Measurements from ENCODE around the gene GJA5. TPM values are rescaled to one million over a fixed set of nuclear protein-coding genes. Genes with fewer than 3 reads are reported as not detected.
A peak's percentile ranks its signal among the peaks of the same experiment; 100 is the strongest.
"Not testable (repeated sequence)": the region's sequence is repeated elsewhere in the genome, so short reads cannot be mapped to it uniquely, and the experiment has no call there.

The GJA5 gene
- total RNA-seq, 4 donors from 2014 or later = 9.8 to 14.6 (median 12.0) TPM

DNA sequence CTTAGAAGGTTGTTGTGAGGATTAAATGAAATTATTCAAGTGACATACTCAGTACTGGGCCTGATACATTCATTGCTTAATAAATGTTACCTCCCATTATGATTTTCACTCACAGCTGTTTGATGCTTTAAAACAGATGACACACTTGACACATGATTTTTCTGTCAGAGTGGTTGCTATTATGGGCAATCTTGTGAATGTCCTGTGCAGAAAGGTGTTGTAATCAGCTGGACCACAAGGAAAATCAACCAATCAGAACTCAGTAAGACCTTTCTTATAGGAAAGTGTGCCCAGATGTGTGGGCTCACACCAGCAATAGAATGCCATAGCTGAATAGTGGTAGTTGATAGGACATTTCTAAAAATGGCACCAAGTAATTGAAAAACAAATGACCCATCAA, 23.5 kb downstream of the GJA5 start:
- intact Hi-C loops (cut with DNase I) = no loop called here
- no peak overlapping the region for H3K27ac ChIP-seq (replicated peaks in 1 of 4)
- no peaks in the 10 kb centered on the region for H3K27me3 ChIP-seq
- no peaks in the 10 kb centered on the region for H3K9me3 ChIP-seq
- no peak overlapping the region for H3K4me3 ChIP-seq
- peaks cover 0 to 9% (median 7%) of the 10 kb centered on the region in 4 donors for H3K4me1 ChIP-seq
- peak; percentile 50 for DNase-seq (ENCODE audit: extremely low spot score)
- TF ChIP-seq POLR2AphosphoS5 (IDR thresholded peaks at IDR 0.05) (no peak), EP300 (IDR thresholded peaks at IDR 0.05) (no peak), POLR2A (IDR thresholded peaks at IDR 0.05; ENCODE audit: low read depth) (no peak)
- TF ChIP-seq, protein P1, sequence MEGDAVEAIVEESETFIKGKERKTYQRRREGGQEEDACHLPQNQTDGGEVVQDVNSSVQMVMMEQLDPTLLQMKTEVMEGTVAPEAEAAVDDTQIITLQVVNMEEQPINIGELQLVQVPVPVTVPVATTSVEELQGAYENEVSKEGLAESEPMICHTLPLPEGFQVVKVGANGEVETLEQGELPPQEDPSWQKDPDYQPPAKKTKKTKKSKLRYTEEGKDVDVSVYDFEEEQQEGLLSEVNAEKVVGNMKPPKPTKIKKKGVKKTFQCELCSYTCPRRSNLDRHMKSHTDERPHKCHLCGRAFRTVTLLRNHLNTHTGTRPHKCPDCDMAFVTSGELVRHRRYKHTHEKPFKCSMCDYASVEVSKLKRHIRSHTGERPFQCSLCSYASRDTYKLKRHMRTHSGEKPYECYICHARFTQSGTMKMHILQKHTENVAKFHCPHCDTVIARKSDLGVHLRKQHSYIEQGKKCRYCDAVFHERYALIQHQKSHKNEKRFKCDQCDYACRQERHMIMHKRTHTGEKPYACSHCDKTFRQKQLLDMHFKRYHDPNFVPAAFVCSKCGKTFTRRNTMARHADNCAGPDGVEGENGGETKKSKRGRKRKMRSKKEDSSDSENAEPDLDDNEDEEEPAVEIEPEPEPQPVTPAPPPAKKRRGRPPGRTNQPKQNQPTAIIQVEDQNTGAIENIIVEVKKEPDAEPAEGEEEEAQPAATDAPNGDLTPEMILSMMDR (IDR thresholded peaks at IDR 0.05) = no peak
- no peaks in the 10 kb centered on the region for H3K36me3 ChIP-seq

DNA sequence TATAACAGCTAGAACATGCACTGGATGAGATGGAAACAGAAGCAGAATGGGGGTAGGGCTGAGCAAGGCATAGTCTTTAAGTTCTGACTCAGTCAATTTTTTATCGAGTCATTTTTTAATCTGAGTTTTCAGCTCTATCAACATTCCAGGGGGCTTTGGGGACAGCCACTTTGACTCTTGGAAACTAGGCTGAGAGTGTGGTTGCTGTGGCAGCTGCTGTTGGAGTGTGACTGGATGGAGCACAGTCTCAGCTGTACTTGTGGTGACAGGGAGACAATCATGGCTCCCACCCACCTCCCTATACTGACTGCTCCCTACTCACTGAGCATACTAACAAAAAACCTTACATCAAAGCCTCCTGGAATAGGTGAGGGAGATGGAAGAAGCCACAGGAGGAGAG, 25.0 kb downstream of the GJA5 start:
- TF ChIP-seq EP300 (IDR thresholded peaks at IDR 0.05) (no peak), POLR2A (IDR thresholded peaks at IDR 0.05; ENCODE audit: low read depth) (no peak), POLR2AphosphoS5 (IDR thresholded peaks at IDR 0.05) (no peak)
- TF ChIP-seq, protein P1 (IDR thresholded peaks at IDR 0.05) = no peak
- intact Hi-C loops (cut with DNase I) = no loop called here
- DNase-seq (ENCODE audit: extremely low spot score) = peak; percentile 60
- H3K36me3 ChIP-seq = no peaks in the 10 kb centered on the region
- 100% methylated on average over 1 of the region's 1 CpG for WGBS
- no peaks in the 10 kb centered on the region for H3K9me3 ChIP-seq
- H3K27me3 ChIP-seq = no peaks in the 10 kb centered on the region
- no peak overlapping the region for H3K27ac ChIP-seq (replicated peaks in 1 of 4)
- peaks cover 0 to 6% (median under 1%) of the 10 kb centered on the region in 4 donors for H3K4me1 ChIP-seq
- H3K4me3 ChIP-seq = no peak overlapping the region

DNA sequence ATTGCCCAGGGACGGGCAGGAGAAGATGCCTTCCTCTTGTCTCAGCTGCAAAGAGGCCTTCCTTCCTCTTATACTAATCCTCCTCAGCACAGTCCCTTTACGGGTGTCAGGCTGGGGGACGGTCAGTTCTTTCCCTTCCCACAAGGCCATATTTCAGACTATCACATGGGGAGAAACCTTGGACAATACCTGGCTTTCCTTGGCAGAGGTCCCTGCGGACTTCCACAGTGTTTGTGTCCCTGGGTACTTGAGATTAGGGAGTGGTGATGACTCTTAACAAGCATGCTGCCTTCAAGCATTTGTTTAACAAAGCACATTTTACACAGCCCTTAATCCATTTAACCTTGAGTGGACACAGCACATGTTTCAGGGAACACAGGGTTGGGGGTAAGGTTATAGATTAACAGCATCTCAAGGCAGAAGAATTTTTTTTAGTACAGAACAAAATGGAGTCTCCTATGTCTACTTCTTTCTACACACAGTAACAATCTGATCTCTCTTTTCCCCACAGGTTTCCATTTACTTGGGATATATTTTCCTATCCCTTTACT, 26.0 kb downstream of the GJA5 start:
- H3K27ac ChIP-seq (replicated peaks in 1 of 4); DNase-seq (ENCODE audit: extremely low spot score); intact Hi-C loops (cut with DNase I): not testable (repeated sequence)

DNA sequence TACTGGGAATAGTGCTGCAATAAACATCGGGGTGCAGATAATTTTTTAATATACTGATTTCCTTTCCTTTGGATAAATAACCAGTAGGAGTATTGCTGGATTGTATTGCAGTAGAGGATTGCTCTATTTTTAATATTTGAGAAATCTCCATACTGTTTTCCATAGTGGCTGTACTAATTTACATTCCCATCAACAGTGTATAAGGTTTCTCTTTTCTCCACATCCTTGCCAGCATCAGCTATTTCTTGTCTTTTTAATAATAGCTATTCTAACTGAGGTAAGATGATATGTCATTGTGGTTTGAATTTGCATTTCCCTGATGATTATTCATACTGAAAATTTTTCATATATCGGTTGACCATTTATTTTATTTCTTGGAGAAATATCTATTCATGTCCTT, 31.1 kb downstream of the GJA5 start:
- 95% methylated on average over 2 of the region's 2 CpGs for WGBS

More for the DNA sequence above, 26.0 kb downstream of the GJA5 start:
- not testable (repeated sequence) for H3K4me1 ChIP-seq, H3K27me3 ChIP-seq, H3K9me3 ChIP-seq, H3K4me3 ChIP-seq, H3K36me3 ChIP-seq
- WGBS = 82% methylated on average over 4 of the region's 4 CpGs

DNA sequence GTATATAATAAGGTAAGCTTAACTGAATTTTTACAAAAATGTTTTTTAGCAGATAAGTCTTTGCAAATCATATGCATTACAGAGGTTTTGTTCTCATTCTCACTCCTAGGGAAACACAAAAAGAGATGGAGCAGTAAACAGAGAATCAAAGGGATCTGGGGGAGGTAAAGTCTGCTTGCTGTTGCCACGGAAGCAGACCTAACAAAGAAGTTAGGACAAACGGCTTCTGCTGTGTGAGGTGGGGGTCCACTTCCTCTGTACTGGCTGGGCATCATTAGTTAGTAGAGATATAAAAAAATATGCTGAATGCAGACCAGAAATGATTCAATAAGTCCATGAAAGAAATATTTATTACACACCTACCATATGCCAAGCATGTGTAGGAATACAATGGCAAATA, 34.2 kb downstream of the GJA5 start:
- TF ChIP-seq EP300 (IDR thresholded peaks at IDR 0.05) (no peak), POLR2A (IDR thresholded peaks at IDR 0.05; ENCODE audit: low read depth) (no peak), POLR2AphosphoS5 (IDR thresholded peaks at IDR 0.05) (no peak)
- TF ChIP-seq, protein P1 (IDR thresholded peaks at IDR 0.05) = no peak
- intact Hi-C loops (cut with DNase I) = no loop called here
- Histone ChIP-seq H3K27me3 (peaks cover 0 to 23% (median 0%) of the 10 kb centered on the region in 4 donors), H3K4me3 (no peak overlapping the region), H3K4me1 (no peaks in the 10 kb centered on the region), H3K9me3 (no peaks in the 10 kb centered on the region), H3K36me3 (no peaks in the 10 kb centered on the region), H3K27ac (replicated peaks in 1 of 4) (no peak overlapping the region)
- no peak for DNase-seq (ENCODE audit: extremely low spot score)
- 53% methylated on average over 2 of the region's 2 CpGs for WGBS

More for the DNA sequence above, 31.1 kb downstream of the GJA5 start:
- Histone ChIP-seq H3K4me1 (no peaks in the 10 kb centered on the region), H3K27ac (replicated peaks in 1 of 4) (no peak overlapping the region), H3K36me3 (no peaks in the 10 kb centered on the region), H3K9me3 (no peaks in the 10 kb centered on the region), H3K27me3 (no peaks in the 10 kb centered on the region), H3K4me3 (no peak overlapping the region)
- intact Hi-C loops (cut with DNase I) = no loop called here
- TF ChIP-seq EP300 (IDR thresholded peaks at IDR 0.05) = no peak
- no peak for TF ChIP-seq POLR2AphosphoS5 (IDR thresholded peaks at IDR 0.05)
- no peak for TF ChIP-seq POLR2A (IDR thresholded peaks at IDR 0.05; ENCODE audit: low read depth)
- DNase-seq (ENCODE audit: extremely low spot score) = no peak

DNA sequence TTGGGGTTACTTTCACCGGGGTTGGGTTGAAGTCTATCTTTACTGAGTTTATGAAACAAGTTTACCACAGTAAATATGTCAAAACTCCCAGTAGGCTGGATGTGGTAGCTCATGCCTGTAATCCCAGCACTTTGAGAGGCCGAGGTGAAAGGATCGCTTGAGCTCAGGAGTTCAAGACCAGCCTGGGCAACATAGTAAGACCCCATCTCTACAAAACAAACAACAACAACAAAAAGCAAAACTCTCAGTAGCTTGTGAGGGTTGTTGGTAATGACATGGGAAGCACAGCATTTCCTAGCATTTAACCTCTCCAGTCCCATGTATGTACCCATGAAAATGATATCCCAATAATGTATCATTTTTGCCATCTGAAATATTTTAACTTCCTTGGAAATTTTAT, 34.7 kb downstream of the GJA5 start:
- H3K4me1 ChIP-seq = no peaks in the 10 kb centered on the region
- no peaks in the 10 kb centered on the region for H3K36me3 ChIP-seq
- TF ChIP-seq POLR2A (IDR thresholded peaks at IDR 0.05; ENCODE audit: low read depth) (no peak), EP300 (IDR thresholded peaks at IDR 0.05) (no peak), POLR2AphosphoS5 (IDR thresholded peaks at IDR 0.05) (no peak)
- TF ChIP-seq, protein P1 (IDR thresholded peaks at IDR 0.05) = no peak
- WGBS = 70% methylated on average over 3 of the region's 3 CpGs
- H3K27ac ChIP-seq (replicated peaks in 1 of 4) = no peak overlapping the region
- H3K9me3 ChIP-seq = no peaks in the 10 kb centered on the region
- H3K4me3 ChIP-seq = no peak overlapping the region
- intact Hi-C loops (cut with DNase I) = loop anchor here (2.0 kb wide), 1 partner anchor 167 kb away; no protein-coding TSS in a partner anchor
- peaks cover 0 to 24% (median 0%) of the 10 kb centered on the region in 4 donors for H3K27me3 ChIP-seq
- no peak for DNase-seq (ENCODE audit: extremely low spot score)
